Left renal cortex interstitium (tissue), 4 donors: Measurements from ENCODE around the gene MAP1LC3B2. TPM values are rescaled to one million over a fixed set of nuclear protein-coding genes. Genes with fewer than 3 reads are reported as not detected.

Experiments used
- DNase-seq, 4 donors: peaks; one replicate each; pipeline ENCODE4 v3.0.0-alpha.2; 2013; ENCODE audit warnings: low read depth in 4 of 4, low spot score in 2 of 4, missing footprints in 1 of 4
- polyA plus RNA-seq, 4 donors: library from polyadenylated mRNA; unstranded; fragments of 120-200 nt; gene quantifications; one replicate each; pipeline ENCODE4 v1.2.1, GENCODE V29; 2013; ENCODE audit not compliant: insufficient read length in 4 of 4

The MAP1LC3B2 gene
- polyA plus RNA-seq, result 10 to 100 TPM in 1 of 4 donors, 1 to 10 TPM in 3; 6.5 to 10.4 (median 7.5) TPM

DNA sequence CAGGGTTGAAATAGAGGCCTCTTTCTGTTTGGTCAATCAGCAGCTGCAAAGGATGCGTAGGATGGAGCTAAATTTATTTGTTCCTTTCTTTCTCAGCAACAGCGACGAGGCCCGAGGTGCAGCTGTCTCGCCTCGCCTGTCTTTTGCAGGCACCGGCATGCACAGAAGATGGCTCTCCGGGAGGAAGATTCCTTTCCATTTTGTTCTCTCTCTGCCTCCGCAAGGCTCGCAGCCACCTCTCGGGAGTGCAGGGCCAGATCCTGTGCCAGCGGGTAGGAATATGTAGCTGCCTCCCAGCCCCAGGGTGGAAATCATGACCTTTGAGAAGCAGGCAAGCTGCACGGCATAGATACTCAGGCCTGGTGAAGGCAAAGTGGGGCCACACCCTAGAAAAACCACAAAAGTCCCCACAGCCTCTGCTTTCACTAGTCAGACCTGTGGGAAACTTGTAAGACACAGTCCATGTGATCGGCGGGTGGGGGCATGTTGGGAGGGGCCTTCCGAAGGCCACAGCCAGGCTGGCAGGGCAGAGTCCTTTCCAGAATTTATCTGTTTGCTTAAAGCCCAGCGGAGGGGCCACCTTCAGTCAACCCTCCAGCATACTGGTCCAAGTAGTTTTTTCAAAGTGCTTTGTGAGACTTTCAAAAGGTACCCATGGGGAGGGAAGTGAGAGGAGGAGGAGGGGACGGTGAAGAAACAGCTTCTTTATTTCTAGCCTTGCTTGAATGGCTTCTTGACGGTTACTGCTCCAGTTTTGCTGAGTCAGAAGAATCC lies at the start of gene MAP1LC3B2:
Gene MAP1LC3B2 (plus strand): TSS at position 220 of the 774 bp plus-strand sequence. CDS start 16,562 bp downstream, outside the sequence.
- peak in 1 of 4 donors; percentile 67 for DNase-seq

DNA sequence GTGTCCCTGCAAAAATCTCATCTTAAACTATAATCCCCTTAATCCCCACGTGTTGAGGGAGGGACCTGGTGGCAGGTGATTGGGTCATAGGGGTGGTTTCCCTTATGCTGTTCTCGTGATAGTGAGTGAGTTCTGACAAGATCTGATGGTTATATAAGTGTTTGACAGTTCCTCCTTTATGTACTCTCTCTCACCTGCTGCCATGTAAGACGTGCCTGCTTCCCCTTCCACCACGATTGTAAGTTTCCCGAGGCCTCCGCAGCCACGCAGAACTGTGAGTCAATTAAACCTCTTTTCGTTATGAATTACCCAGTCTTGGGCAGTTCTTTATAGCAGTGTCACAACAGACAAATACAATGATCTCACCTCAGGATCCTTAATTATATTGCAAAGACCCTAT lies 45.2 kb upstream of the MAP1LC3B2 start:
- DNase-seq, result no peak

DNA sequence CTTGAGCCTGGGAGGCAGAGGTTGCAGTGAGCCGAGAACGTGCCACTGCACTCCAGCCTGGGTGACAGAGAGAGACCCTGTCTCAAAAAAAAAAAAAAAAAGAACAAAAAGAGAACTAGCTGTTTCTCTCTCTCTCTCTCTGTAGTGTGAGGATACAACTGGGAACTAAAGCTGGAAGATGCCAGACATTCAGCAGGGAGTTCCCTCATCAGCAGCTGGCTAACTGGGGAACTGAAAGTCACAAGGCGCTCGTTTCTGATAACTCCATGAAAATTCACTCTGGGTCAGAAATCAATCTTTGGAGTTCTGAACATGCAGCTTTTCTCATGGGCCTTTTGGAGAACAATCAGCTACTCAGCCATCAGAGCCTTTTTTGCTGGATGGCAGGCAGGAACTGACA lies 43.5 kb upstream of the MAP1LC3B2 start:
- DNase-seq, result no peak

DNA sequence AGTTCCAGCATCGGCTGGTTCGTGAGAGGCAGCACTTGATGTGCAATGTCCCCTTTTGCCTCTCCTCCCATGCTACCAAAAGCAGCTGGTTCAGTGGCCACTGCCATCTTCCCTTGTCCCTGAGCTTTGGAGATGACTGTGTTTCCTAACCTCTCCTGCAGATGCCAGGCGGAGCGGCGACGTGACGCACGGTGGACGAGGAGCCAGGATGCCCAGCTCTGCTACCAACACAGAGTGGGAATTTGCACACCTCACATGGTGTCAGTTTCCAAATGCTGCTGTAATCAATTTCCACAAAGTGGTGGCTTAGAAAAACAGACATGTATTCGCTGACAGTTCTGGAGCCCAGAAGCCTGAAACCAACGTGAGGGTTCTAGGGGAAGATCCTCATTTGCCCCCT lies 42.5 kb upstream of the MAP1LC3B2 start:
- no peak for DNase-seq

DNA sequence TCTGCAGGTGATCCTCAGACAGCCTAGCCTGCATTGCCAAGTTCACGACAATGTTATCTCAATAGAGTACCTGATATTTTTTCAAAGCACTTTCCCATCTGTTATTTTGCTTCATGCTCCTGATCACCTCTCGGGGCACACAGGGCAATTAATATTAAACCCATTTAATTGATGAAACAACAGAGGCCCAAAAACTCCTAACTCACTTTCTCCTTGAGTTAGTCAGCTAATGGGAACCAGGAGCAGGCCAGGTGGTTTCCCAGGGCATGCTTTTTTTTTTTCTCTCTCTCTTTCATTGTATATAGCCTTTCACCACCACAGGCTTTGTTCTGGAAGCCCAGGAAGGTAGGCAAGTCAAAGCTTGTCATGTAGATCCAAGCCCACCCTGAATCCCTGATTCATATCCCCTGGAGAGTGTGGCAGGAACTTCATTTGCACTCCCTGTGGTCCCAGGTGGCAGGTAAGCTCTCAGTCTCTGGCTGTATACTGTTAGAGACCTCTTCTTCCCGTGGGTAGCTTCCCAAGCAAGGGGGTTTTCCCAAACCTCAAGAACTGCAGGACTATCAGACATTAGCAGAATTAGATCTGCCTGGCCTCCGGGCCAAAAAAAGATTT lies 41.6 kb upstream of the MAP1LC3B2 start:
- DNase-seq, result no peak

DNA sequence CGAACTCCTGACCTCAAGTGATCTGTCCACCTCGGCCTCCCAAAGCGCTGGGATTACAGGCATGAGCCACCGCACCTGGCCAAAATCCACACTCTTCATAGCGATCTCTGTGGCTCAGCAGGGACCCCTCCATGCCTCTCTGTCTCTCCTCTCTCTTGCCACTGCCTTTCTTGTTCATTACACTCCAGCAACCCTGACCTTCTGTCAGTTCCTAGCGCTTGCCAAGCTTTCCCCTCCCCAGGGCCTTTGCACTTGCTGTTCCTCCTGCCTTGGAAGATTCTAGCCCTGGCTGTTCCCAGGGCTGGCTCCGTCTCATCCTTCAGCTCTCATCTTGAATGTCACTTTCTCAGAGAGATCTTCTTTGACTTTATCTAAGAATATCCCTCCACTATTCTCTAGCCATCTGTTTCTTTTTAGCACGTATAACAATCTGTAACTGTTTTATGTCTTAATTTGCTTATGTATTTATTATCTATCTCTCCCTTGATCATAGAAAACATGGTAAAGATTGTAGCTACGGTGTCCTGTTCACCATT lies 38.9 kb upstream of the MAP1LC3B2 start:
- DNase-seq, result no peak

DNA sequence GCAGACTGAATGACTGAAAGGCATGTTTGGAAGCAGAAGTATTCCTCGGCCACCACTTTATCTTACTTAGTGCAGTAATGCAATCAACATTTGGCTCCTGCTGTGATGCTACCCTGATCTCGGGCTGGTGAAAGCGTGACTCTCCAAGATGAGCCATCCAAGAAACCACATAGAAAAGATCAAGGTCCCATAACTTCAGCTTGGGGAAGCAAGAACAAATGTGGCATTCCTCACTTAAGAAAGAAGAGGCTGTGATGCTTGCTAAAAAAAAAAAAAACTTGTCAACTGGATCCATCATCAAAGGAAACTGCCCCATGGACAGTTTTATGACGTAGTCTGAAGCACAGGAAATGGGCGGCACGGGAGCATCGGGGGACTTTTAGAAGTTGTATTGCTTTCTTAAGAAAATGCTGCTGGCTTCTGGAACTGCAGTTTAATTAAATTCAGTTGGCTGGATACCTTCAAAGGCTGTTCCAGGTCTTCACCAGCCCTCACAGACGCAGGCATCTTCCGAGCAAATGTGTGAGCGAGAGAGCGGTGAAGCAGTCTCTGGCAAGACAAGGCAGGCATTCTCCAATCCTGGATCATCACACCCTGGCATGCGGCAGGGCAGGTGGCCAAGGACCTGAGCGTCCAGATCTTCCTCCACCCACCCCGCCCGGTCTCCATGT lies 38.2 kb upstream of the MAP1LC3B2 start:
- no peak for DNase-seq

DNA sequence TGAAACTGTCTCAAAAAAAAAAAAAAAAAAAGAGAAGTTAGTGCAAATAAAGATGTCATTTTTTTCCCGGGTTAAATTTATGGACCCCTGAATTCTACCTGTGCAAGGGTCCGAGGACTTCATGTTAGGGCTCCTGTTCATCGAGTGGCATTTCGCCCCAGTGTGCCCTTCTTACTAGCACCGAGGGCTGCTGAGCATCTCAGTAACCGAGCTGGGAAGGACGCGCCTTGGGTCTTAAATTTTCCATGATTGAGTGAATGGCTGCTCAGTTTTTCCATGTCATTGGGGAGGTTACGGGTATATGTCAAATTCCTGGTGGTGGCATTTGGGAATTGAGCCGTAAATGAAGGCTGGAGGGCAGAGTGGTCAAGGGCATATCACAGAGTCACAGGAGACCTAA lies 34.9 kb upstream of the MAP1LC3B2 start:
- no peak for DNase-seq

DNA sequence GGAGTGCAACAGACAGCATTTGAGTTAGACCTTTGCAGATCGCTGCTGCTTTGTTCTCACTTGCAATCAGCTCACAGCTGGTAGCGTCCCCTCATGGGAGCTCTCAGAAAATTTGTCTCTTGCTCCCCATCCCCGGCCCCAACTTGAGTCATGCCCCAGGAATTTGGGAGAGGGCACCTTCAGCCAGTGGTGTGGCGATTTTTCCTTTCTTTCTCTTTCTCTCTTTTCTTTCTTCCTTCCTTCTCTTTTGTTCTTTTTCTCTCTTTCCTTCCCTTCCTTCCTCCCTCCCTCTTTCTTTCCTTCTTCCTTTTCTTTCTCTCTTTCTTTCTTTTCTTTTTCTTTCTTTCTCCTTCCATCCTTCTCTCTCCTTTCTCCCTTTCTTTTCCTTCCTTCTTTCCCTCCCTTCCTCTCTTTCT lies 34.2 kb upstream of the MAP1LC3B2 start:
- no peak for DNase-seq

DNA sequence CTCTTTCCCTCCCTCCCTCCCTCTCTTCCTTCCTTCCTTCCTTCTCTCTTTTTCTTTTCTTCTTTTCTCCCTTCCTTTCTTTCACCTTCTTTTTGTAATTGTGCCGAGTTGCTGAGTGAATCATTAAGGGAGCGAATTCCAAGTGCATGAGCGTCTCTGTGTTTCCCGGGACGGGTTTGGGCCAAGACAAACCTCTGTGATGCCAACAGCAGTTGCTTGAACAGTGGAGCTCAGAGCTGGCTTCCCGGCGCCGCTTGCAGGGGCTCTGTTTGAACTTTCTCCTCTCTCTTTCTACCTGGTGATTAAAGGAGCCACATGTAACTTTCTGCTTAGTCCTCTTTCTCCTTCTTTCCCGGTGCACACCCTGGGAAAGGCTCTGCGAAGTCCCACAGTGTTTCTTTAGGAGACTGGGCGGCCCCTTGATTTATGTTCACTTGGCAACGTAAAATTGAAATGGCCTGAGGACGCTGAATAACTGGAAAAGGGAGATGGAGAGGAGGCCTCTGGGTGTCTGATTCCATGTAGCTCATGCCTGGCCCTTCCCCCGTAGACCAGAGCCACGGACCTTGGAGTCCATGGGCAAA lies 33.7 kb upstream of the MAP1LC3B2 start:
- peak in 1 of 4 donors; percentile 57 for DNase-seq

DNA sequence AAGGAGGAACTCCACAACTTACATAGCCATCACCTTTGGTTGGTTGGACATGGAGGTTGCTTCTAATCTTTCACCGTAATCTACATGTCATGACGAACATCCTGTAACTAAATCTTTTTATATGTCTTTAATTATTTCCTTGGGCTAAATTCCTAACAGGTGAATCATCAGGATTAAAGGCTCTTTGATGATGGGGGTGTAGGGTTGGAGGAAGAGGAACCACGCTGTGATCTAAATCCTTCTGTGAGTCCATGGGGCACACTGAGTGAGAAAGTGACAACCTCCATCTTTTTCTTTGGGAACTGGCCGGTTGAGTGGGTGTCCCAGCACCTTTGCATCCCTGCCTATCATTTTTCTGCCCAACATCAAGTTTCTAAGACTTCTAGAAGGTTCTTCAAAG lies 31.1 kb upstream of the MAP1LC3B2 start:
- DNase-seq, result no peak

DNA sequence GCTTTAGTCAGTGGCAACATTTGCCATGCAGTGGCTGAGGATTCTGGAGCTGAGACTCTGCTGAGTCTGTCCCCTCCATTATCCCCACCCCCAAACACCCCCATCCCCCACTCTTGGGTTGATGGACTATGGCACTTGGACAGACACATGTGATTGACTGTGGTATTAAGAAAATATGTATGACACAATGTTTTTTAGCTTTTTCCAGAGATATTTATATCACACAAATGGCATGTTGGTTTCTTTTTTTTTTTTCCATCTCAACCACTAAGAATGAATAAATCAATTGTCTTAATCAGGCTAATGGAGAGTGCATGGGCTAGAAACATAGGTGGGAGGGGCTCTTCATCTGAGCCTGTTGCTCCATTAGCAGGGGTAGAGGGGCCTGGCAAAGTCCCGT lies 30.7 kb upstream of the MAP1LC3B2 start:
- DNase-seq, result no peak

DNA sequence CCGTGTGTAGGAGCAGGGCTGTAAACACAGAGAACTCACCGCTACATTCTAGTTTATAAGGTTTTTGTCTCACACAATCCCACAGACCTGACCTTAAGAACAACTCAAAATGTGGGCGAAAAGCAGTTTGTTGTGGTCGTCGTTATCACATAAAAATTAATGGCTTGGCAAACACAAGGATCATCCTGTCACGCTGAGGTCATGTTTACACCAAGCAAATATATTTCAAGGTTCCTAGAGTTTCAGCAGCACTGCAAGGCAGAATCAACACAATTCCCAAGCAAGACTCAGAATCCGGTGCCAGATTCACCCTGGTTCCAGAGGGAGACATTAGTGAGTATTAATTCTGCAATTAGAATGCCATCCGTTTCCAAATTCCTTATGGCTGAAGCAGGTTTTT lies 30.1 kb upstream of the MAP1LC3B2 start:
- no peak for DNase-seq

DNA sequence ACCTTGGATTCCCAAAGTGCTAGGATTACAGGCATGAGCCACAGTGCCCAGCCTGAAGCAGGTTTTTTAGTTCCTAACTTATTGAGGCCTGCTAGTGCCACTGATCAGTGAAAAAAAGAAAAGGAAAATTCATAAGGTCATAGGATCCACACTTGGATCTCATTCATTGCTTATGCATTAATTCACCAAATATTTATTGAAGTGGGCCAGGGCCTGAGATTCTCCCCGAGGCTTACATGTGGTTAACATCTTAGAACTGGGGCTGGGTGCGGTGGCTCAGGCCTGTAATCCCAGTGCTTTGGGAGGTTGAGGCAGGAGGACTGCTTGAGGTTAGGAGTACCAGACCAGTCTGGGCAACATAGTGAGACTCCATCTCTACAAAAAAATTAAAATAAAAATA lies 29.5 kb upstream of the MAP1LC3B2 start:
- no peak for DNase-seq

DNA sequence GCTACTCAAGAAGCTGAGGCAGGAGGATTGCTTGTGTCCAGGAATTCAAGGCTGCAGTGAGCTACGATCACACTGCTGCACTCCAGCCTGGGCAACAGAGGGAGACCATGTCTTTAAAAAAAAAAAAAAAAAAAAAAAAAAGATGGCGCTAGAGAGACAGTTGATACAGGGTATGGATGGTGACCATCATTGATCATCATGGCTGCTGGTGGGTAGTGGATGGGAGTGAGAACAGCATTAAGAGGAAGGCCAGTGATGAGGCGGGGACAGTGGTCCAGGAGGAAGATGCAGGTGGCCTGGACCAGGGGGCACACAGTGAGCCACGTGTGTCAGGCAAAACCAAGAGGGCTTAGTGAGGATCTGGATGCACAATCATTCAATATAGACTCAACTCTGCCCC lies 26.8 kb upstream of the MAP1LC3B2 start:
- DNase-seq, result no peak

DNA sequence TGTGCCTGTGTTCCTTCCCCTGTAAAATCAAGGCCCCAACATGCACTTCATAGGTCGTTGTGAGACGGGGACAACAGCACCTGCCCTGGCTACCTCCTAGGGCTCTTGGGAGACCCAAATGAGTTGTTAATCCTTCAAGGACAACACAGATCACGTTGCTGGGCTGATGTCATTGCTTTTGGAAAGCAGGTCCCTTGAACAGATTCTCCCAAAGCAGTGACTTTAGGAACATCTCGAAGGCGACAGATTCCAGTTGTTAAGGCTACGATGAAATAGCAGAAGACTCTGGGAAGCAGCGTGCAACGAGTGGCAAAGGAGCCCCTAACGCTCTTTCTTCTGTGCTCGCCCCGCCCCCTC lies 26.2 kb upstream of the MAP1LC3B2 start:
- DNase-seq, result no peak

DNA sequence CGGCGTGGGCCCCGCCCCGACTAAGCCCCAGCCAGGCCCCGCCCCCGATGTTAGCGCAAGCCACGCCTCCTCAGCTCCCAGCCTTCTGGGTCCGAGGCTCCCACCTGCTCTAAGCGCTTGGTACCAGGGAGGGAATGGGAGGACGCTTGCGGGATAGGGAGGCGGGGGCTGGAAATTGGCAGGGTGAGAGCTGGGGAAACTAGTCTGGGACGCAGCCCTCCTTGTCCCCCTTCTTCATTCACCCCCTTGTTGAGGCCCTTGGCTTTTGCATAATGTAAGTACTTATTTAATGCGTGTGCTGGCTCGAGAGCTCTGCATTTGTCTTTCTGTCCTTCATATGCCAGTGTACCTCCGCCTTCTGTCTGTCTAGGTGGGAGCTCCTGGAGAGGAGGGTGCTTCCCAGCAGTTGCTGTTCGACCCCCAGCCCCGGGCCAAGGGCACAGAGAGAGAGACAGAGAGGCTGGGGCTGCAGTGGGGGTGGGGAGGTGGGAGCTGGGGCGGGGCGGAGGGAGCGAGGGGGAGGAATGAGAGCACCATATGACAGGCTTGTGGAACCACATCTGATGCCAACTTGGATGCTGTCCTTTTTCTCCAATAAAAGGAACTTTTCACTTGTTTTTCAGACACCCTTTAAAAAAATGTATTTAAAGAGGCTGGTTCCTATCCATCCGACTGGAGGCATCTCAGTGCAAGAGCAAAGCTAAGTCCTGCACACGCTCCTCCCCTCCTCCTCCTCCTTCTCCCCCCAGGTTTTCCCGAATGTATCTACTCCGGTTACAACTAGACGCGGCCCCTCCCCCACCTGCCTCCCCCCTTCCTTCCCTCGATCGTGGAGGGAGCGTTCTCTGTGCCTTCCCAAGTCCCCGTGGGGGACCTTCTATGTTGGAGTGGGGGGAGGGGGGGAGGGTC lies 25.6 kb upstream of the MAP1LC3B2 start:
- DNase-seq, result peak; percentile 67 to 80 (median 72)

DNA sequence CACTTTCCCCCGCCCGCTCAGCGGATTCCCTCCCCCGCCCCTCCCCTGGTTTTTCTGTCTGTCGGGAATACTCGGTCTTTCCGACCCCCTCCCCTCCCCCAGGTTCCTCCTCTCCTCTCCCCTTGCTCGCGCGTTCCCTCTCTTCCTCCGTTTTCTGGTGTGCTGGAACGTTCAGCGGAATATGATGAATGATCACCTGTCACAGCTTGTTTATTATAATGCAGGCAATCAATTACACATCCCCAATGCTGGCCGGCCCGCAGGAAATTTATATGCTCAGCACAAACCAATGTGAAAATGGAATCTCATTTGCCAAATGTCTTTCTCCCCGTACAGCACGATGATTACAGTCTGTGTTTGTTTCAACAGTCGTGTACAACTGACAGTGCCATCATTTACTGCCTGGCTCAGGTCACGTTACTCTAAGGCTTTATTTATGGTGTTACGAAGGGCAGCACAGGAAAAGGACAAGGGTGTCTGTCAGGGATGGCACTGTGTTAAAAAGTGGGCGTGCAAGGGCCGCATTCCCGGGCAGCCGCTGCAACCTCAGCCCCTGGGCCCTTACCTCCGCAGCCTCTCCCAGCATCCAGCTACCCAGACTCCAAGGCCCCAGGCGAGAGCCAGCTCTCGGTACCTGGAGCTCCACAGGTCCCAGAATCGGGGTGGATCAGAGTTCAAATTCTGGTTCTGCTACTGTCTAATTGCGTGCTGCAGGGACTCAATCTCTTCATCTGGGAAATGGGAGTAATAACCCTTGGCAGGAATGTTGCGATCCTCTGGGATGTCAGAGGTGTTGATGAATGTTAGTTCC lies 24.7 kb upstream of the MAP1LC3B2 start:
- DNase-seq, result peak in 1 of 4 donors; percentile 57

DNA sequence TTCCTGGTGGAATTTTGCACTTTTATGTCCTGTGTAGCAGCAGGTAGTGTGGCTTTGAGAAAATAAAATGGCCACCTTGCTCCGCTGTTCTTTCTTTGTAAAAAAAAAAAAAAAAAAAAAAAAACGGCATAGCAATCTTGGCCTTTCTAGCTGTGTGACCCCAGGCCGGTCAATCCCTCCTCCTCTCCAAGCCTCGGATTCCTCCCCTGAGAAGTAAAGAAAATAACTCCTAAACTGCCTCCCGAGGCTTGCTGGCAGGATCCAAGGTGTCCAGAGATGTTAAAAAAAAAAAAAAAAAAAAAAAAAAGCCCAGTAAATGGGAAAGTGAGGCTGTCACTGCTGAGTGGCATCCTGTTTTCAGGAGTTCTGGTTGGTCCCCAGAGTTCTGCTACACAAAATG lies 23.9 kb upstream of the MAP1LC3B2 start:
- DNase-seq, result no peak
